DOHH2 (cell line): ENCODE measurements around the gene MUC2.

ENCODE experiments used
- H3F3A ChIP-seq: fragments of 200-600 bp; sonication (generic), shearing (Covaris generic); 2 replicates; pipeline ENCODE4 v1.6.0; 2016; ENCODE audit warnings: antibody characterized with exemption, mild to moderate bottlenecking; ENCODE audit not compliant: control insufficient read depth, insufficient read depth
- H3K27ac ChIP-seq: fragments of 200-600 bp; sonication (generic); 2 replicates; pipeline ENCODE4 v1.5.1; 2014; ENCODE audit warnings: low read depth, mild to moderate bottlenecking, low read length, moderate library complexity
- H3K27me3 ChIP-seq: fragments of 200-600 bp; sonication (generic); 2 replicates; pipeline ENCODE4 v1.6.1; 2014; ENCODE audit warnings: mild to moderate bottlenecking, low read length, mixed read lengths; ENCODE audit not compliant: control insufficient read depth
- H3K36me3 ChIP-seq: fragments of 200-600 bp; sonication (generic); 2 replicates; pipeline ENCODE4 v1.6.1; 2014; ENCODE audit warnings: mild to moderate bottlenecking, low read length, moderate library complexity, mixed read lengths; ENCODE audit not compliant: control insufficient read depth
- H3K4me1 ChIP-seq: fragments of 200-600 bp; sonication (generic); 2 replicates; pipeline ENCODE4 v1.6.1; 2014; ENCODE audit warnings: mild to moderate bottlenecking, low read length, mixed read lengths; ENCODE audit not compliant: control insufficient read depth
- H3K4me2 ChIP-seq: fragments of 200-600 bp; sonication (generic); 2 replicates; pipeline ENCODE4 v1.6.0; 2014; ENCODE audit warnings: mild to moderate bottlenecking, low read length, moderate library complexity
- H3K4me3 ChIP-seq: fragments of 200-600 bp; sonication (generic); 2 replicates; pipeline ENCODE4 v1.5.1; 2014; ENCODE audit warnings: mild to moderate bottlenecking, low read length, mixed read lengths
- H3K79me2 ChIP-seq: fragments of 200-600 bp; sonication (generic); 2 replicates; pipeline ENCODE4 v1.6.1; 2014; ENCODE audit warnings: mild to moderate bottlenecking, low read length, mixed read lengths; ENCODE audit not compliant: control insufficient read depth
- H3K9me2 ChIP-seq: fragments of 200-600 bp; sonication (generic); replicated peaks from 2 replicates; pipeline ENCODE4 v1.6.1; 2014; ENCODE audit warnings: mild to moderate bottlenecking, low read length, mixed read lengths; ENCODE audit not compliant: control insufficient read depth
- H3K9me3 ChIP-seq: fragments of 200-600 bp; sonication (generic); 2 replicates; pipeline ENCODE4 v1.6.1; 2014; ENCODE audit warnings: antibody characterized with exemption, low read length, mixed read lengths; ENCODE audit not compliant: control insufficient read depth, insufficient read depth
- H4K20me1 ChIP-seq: fragments of 200-600 bp; sonication (generic); 2 replicates; pipeline ENCODE4 v1.6.0; 2014; ENCODE audit warnings: low read depth, mild to moderate bottlenecking, antibody characterized with exemption, low read length, moderate library complexity; ENCODE audit not compliant: control insufficient read depth, insufficient read depth
- EZH2phosphoT487 ChIP-seq: fragments of 200-600 bp; sonication (generic); IDR thresholded peaks from 2 replicates; pipeline ENCODE4 v1.6.1; 2017; ENCODE audit warnings: borderline replicate concordance, mild to moderate bottlenecking, antibody characterized with exemption, low read length, moderate library complexity, mixed read lengths
- TF ChIP-seq, protein P1 (sequence below): fragments of 200-600 bp; sonication (generic); IDR thresholded peaks from one replicate; pipeline ENCODE4 v1.5.1; 2014; ENCODE audit warnings: antibody characterized with exemption, mild to moderate bottlenecking, low read depth, low read length; ENCODE audit not compliant: poor library complexity, severe bottlenecking

Gene MUC2

DNA sequence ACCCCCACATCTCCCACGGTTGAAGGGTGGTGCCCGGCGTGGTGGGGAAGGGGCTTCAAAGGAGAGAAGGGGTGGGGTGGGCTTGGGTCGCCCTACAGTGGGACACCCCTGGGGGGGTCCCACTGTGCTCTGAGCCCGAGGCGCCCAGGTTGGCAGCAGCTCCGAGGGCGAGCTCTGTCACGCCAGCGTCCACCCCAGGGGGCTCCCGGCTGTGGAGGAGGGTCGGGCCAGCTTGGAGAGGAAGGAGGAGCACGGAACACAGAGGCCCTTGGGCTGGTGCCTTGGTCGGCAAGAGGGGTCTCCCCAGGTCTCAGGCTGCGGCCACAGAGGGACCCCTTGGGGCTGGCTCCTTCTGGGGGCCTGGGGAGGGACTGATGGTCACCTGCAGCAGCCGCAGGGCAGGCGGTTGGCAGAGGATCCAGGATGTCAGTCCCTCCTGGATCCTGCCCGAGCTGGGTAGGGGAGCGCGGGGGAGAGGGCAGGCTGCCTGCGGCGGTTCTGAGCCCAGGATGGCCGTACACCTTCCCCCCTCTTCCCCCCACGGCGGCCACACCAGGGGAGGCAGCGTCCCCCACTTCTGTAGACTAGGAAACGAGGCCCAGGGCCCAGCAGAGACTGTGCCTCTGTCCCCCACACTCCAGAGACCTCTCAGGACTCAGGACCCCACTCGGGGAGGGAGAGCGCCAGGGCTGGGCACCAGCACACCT lies 38.9 kb upstream of the MUC2 start:
- H4K20me1 ChIP-seq = no peaks in the 10 kb centered on the region
- no peaks in the 10 kb centered on the region for H3K4me1 ChIP-seq
- TF ChIP-seq, protein P1, sequence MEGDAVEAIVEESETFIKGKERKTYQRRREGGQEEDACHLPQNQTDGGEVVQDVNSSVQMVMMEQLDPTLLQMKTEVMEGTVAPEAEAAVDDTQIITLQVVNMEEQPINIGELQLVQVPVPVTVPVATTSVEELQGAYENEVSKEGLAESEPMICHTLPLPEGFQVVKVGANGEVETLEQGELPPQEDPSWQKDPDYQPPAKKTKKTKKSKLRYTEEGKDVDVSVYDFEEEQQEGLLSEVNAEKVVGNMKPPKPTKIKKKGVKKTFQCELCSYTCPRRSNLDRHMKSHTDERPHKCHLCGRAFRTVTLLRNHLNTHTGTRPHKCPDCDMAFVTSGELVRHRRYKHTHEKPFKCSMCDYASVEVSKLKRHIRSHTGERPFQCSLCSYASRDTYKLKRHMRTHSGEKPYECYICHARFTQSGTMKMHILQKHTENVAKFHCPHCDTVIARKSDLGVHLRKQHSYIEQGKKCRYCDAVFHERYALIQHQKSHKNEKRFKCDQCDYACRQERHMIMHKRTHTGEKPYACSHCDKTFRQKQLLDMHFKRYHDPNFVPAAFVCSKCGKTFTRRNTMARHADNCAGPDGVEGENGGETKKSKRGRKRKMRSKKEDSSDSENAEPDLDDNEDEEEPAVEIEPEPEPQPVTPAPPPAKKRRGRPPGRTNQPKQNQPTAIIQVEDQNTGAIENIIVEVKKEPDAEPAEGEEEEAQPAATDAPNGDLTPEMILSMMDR = no peak
- TF ChIP-seq EZH2phosphoT487 = no peak
- no peaks in the 10 kb centered on the region for H3K27me3 ChIP-seq
- no peaks in the 10 kb centered on the region for H3K9me3 ChIP-seq
- H3K36me3 ChIP-seq = no peaks in the 10 kb centered on the region
- no peak overlapping the region for H3K4me2 ChIP-seq
- no peaks in the 10 kb centered on the region for H3F3A ChIP-seq
- no peak overlapping the region for H3K4me3 ChIP-seq
- no peaks in the 10 kb centered on the region for H3K9me2 ChIP-seq
- H3K79me2 ChIP-seq = no peaks in the 10 kb centered on the region
- H3K27ac ChIP-seq = no peak overlapping the region

- no peaks in the 10 kb centered on the region for H3K9me2 ChIP-seq
Observed at GRCh38 chr11:1036303-1036923, 38.3 kb upstream of the MUC2 start, which contains the start of gene MUC6. Gene MUC6 (minus strand): TSS chr11:1036718. CDS start chr11:1036655, 63 bp downstream.

GRCh38 chr11:1036931-1037330 lies 37.7 kb upstream of the MUC2 start:
- no peaks in the 10 kb centered on the region for H3F3A ChIP-seq
- no peaks in the 10 kb centered on the region for H3K27me3 ChIP-seq
- no peaks in the 10 kb centered on the region for H3K36me3 ChIP-seq
- no peaks in the 10 kb centered on the region for H3K79me2 ChIP-seq
- no peak overlapping the region for H3K27ac ChIP-seq
- no peaks in the 10 kb centered on the region for H4K20me1 ChIP-seq
- no peak overlapping the region for H3K4me2 ChIP-seq
- TF ChIP-seq, protein P1 = no peak
- TF ChIP-seq EZH2phosphoT487 = no peak
- H3K9me2 ChIP-seq = no peaks in the 10 kb centered on the region
- H3K4me1 ChIP-seq = no peaks in the 10 kb centered on the region
- no peaks in the 10 kb centered on the region for H3K9me3 ChIP-seq
- H3K4me3 ChIP-seq = no peak overlapping the region

More at GRCh38 chr11:1036303-1036923, 38.3 kb upstream of the MUC2 start, which contains the start of gene MUC6:
- Histone ChIP-seq H3K4me3 (no peak within 1 kb of the TSS), H4K20me1 (no peaks in the 10 kb centered on the region), H3K27me3 (no peaks in the 10 kb centered on the region), H3K36me3 (no peaks in the 10 kb centered on the region), H3K4me2 (no peak within 1 kb of the TSS), H3F3A (no peaks in the 10 kb centered on the region), H3K79me2 (no peaks in the 10 kb centered on the region), H3K4me1 (no peaks in the 10 kb centered on the region), H3K9me3 (no peaks in the 10 kb centered on the region), H3K27ac (no peak within 1 kb of the TSS)
- no peak for TF ChIP-seq EZH2phosphoT487
- TF ChIP-seq, protein P1 = no peak
